HAP-1 (cell line): ENCODE results near the gene MRPL1.
"Not testable (repeated sequence)": the region's sequence is repeated elsewhere in the genome, so short reads cannot be mapped to it uniquely, and the experiment has no call there.

Experiments
- DNase-seq, 2 experiments: peaks; one replicate each; pipeline ENCODE4 v3.0.0-alpha.2; 2016 to 2020; ENCODE audit warnings: low spot score in 2 of 2
- H3K27me3 ChIP-seq: fragments of 250-450 bp; sonication (Bioruptor Pico); 2 replicates; pipeline ENCODE4 v1.5.1; 2020; ENCODE audit warnings: low read depth, mild to moderate bottlenecking, moderate library complexity
- H3K36me3 ChIP-seq: fragments of 250-450 bp; sonication (Bioruptor Pico); replicated peaks from 2 replicates; pipeline ENCODE4 v1.5.1; 2020; ENCODE audit warnings: mild to moderate bottlenecking
- H3K4me1 ChIP-seq: fragments of 250-450 bp; sonication (Bioruptor Pico); 2 replicates; pipeline ENCODE4 v1.5.1; 2020; ENCODE audit warnings: mild to moderate bottlenecking
- H3K4me3 ChIP-seq: fragments of 250-450 bp; sonication (Bioruptor Pico); 2 replicates; pipeline ENCODE4 v1.5.1; 2020; ENCODE audit warnings: mild to moderate bottlenecking, moderate library complexity
- H3K9me3 ChIP-seq: fragments of 250-450 bp; sonication (Bioruptor Pico); 2 replicates; pipeline ENCODE4 v1.5.1; 2020; ENCODE audit warnings: mild to moderate bottlenecking, moderate library complexity
- in situ Hi-C: fragments of 300-500 bp; cut with MboI; formaldehyde crosslinking; loops from 3 replicates; pipeline ENCODE4 v1.14.3; 2020; ENCODE audit warnings: low sequenced_read_pairs, inconsistent platforms, mixed read lengths

Gene MRPL1

DNA sequence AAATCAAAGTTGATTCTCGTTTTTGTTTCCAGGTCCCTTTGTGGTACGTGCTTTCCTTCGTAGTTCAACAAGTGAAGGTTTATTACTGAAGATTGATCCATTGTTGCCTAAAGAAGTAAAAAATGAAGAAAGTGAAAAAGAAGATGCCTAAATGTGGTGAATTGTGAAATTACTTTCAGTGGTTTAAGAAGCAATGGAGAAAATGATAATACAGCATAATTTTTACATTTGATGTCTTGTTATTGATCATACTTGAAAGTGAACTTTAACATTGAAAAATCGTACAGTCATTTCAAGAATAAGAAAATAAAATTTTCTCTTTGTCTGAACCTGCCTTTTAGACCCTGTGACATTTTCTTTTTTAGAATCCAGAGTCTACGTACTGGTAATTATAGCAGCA lies 89.8 kb downstream of the MRPL1 start:
- Histone ChIP-seq H3K36me3 (peaks cover 15% of the 10 kb centered on the region), H3K27me3 (no peaks in the 10 kb centered on the region), H3K4me3 (no peak overlapping the region), H3K4me1 (peaks cover 19% of the 10 kb centered on the region), H3K9me3 (no peaks in the 10 kb centered on the region)
- in situ Hi-C loops = loop anchor here (25.0 kb wide), 2 partner anchors 560 to 910 kb away; no protein-coding TSS in a partner anchor
- DNase-seq = no peak

DNA sequence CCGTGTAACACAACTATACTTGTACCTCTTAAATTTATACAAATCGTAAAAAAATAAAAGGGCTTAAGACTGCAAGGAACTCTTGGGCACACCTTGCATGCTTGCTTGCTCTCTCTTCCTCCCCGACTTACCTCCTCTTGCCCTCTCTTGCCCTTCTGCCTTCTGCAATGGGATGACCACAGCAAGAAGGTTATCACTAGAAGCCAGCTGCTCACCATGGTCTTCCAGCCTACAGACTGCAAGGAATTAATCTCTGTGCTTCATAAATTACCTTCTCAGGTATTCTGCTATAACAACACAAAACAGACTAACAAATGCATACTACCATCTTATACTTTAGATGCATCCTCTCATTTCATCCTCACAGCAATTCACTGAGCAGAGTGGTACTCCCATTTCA lies 92.1 kb downstream of the MRPL1 start:
- Histone ChIP-seq H3K36me3 (peaks cover 15% of the 10 kb centered on the region), H3K4me3 (no peak overlapping the region), H3K9me3 (no peaks in the 10 kb centered on the region), H3K4me1 (peaks cover 19% of the 10 kb centered on the region), H3K27me3 (no peaks in the 10 kb centered on the region)
- no peak for DNase-seq
- in situ Hi-C loops = loop anchor here (25.0 kb wide), 2 partner anchors 558 to 908 kb away; no protein-coding TSS in a partner anchor

DNA sequence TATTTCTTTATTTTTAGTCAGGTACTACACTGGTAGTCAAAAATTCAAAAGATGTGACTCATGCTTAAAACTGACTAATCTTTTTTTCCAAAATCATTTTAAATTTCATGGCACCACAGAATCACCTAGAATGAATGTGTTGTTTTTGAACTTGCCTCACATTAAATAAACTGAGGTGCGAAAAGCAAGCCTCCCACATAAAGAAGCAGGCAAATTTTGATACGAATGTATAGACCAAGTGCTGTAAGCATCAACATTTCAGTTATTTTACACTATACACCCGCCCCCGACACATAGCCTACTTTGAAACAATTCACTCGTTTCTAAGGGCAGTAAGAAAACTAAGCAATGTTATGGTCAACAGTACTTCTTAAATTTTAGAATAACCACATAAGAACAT lies 94.3 kb downstream of the MRPL1 start:
- Histone ChIP-seq H3K4me1 (peaks cover 19% of the 10 kb centered on the region), H3K36me3 (peaks cover 11% of the 10 kb centered on the region), H3K4me3 (no peak overlapping the region), H3K9me3 (no peaks in the 10 kb centered on the region), H3K27me3 (no peaks in the 10 kb centered on the region)
- DNase-seq = no peak
- in situ Hi-C loops = loop anchor here (25.0 kb wide), 2 partner anchors 555 to 905 kb away; no protein-coding TSS in a partner anchor

- Histone ChIP-seq H3K36me3 (peaks cover under 1% of the 10 kb centered on the region; the same call in 1 of the 2 replicates), H3K4me3 (no peak overlapping the region), H3K9me3 (no peaks in the 10 kb centered on the region), H3K4me1 (peaks cover 19% of the 10 kb centered on the region), H3K27me3 (no peaks in the 10 kb centered on the region)
- DNase-seq = no peak
- in situ Hi-C loops = loop anchor here (25.0 kb wide), 2 partner anchors 553 to 903 kb away; no protein-coding TSS in a partner anchor
Measured at GRCh38 chr4:77958897-77959296, 96.3 kb downstream of the MRPL1 start.

DNA sequence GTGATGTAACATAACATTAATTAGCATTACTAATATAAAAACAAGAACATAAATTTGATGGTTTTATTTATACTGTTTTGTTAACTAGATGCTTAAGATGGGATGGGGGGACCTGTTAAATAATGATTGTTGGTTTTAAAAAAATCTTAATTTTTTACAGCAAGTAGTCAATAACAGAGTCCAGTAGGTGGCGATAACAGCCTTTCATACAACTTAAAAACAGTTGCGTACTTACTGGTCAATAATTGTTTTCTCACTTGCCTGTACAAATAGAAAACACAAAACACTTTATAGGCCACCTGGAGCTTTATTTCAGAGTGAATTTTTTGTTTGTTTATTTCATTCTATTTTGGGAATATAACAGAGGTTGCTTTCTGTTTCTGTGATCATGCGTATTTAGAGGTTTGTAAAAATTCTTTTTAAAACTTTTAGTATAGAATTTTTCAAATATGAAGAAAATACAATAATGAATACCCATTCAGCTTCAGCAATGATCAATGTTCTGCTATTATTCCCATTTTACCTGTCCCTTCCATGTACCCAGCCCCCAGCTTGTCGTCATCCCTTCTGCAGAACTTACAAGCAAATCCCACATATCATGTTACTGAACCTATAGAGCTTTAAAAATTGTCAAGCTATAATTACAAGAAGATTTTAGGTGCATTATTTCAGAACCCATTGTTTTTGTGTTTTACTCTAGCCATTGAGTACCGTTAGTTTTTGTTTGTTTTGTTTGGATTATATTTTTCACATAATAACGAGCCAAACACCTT lies 97.1 kb downstream of the MRPL1 start:
- in situ Hi-C loops = loop anchor here (25.0 kb wide), 2 partner anchors 553 to 903 kb away; no protein-coding TSS in a partner anchor
- peak; percentile 46 to 68 for DNase-seq

GRCh38 chr4:77960367-77960766 lies 97.7 kb downstream of the MRPL1 start:
- DNase-seq = no peak
- no peak overlapping the region for H3K4me3 ChIP-seq
- H3K27me3 ChIP-seq = no peaks in the 10 kb centered on the region
- no peaks in the 10 kb centered on the region for H3K9me3 ChIP-seq
- H3K36me3 ChIP-seq = no peaks in the 10 kb centered on the region
- in situ Hi-C loops = loop anchor here (25.0 kb wide), 2 partner anchors 552 to 902 kb away; no protein-coding TSS in a partner anchor
- H3K4me1 ChIP-seq = peaks cover 19% of the 10 kb centered on the region

More for the DNA sequence above, 97.1 kb downstream of the MRPL1 start:
- no peak overlapping the region for H3K4me3 ChIP-seq
- no peaks in the 10 kb centered on the region for H3K27me3 ChIP-seq
- no peaks in the 10 kb centered on the region for H3K36me3 ChIP-seq
- peaks cover 19% of the 10 kb centered on the region for H3K4me1 ChIP-seq
- H3K9me3 ChIP-seq = no peaks in the 10 kb centered on the region

DNA sequence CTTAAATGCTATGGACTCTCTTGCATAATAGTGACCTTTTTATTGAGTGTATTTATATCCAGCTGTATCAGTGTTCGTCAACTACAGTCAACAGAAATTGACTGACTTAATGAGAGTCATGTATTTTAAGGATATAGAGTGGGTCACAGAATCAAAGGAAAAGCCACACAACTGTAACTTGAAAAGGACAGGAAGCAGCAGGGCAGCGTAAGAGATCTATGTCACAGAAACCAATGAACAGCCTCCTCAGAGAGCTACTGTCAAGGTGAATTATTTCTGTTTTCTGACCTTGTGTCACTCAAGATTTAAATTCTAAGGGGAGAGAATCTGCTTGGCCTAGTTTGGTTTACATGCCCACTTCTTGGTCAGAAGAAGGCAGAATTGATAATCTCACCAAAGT lies 100.4 kb downstream of the MRPL1 start:
- Histone ChIP-seq H3K4me3 (no peak overlapping the region), H3K4me1 (no peaks in the 10 kb centered on the region), H3K36me3 (no peaks in the 10 kb centered on the region), H3K27me3 (no peaks in the 10 kb centered on the region), H3K9me3 (no peaks in the 10 kb centered on the region)
- in situ Hi-C loops = loop anchor here (25.0 kb wide), 2 partner anchors 549 to 899 kb away; no protein-coding TSS in a partner anchor
- DNase-seq = no peak

DNA sequence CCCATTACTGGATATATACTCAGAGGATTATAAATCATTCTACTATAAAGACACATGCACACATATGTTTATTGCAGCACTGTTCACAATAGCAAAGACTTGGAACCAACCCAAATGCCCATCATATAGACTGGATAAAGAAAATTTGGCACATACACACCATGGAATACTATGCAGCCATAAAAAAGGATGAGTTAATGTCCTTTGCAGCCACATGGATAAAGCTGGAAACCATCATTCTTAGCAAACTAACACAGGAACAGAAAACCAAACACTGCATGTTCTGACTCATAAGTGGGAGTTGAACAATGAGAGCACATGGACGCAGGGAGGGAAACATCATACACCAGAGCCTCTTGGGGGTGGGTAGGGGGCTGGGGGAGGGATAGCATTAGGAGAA lies 111.0 kb downstream of the MRPL1 start:
- in situ Hi-C loops = loop anchor here (25.0 kb wide), 2 partner anchors 539 to 889 kb away; no protein-coding TSS in a partner anchor

DNA sequence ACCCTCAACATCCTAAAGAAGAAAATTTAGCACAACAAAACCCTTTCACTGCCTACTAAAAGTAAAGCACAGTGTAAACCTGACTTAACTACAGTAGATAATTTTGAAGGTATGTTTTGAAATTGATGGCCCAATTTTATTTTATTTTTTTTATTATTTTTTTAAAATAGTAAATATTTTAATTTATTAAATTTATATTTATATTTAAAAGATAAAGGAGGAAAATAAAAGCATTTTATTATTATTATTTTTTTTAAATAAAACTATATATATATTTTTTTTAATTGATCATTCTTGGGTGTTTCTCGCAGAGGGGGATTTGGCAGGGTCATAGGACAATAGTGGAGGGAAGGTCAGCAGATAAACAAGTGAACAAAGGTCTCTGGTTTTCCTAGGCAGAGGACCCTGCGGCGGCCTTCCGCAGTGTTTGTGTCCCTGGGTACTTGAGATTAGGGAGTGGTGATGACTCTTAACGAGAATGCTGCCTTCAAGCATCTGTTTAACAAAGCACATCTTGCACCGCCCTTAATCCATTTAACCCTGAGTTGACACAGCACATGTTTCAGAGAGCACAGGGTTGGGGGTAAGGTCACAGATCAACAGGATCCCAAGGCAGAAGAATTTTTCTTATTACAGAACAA lies 120.4 kb downstream of the MRPL1 start:
- DNase-seq = peak in 1 of 2 experiments; percentile 15
- H3K9me3 ChIP-seq, H3K4me3 ChIP-seq, H3K27me3 ChIP-seq, H3K4me1 ChIP-seq, in situ Hi-C loops, H3K36me3 ChIP-seq: not testable (repeated sequence)

More for the DNA sequence above, 111.0 kb downstream of the MRPL1 start:
- not testable (repeated sequence) for H3K36me3 ChIP-seq, H3K27me3 ChIP-seq, H3K9me3 ChIP-seq, DNase-seq, H3K4me1 ChIP-seq, H3K4me3 ChIP-seq

- DNase-seq, in situ Hi-C loops, H3K27me3 ChIP-seq, H3K36me3 ChIP-seq, H3K4me3 ChIP-seq, H3K9me3 ChIP-seq, H3K4me1 ChIP-seq: not testable (repeated sequence)
Measured at GRCh38 chr4:77983612-77984311, 121.1 kb downstream of the MRPL1 start.

DNA sequence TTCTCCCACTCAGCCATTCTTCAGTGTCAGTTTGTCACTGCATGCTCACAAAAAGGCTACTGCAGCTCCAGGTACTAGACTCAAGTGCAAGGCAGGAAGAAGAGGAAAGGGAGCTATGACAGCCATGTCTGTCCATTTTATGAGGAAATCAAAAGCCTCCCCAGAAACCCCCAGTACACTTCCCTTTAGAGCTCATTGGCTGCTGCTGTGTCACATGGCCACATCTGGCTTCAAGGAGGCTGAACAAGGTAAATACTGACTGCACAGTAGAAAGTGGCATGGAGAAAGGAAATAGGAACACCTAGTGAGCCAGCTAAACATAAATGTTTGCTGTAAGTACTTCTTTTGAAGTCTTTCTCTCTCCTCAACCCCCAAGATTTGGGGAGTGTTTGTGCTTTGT lies 127.3 kb downstream of the MRPL1 start:
- DNase-seq = no peak
- no peaks in the 10 kb centered on the region for H3K36me3 ChIP-seq
- H3K4me1 ChIP-seq = peaks cover 9% of the 10 kb centered on the region
- H3K27me3 ChIP-seq = peaks cover 16% of the 10 kb centered on the region
- in situ Hi-C loops = no loop called here
- no peaks in the 10 kb centered on the region for H3K9me3 ChIP-seq
- no peak overlapping the region for H3K4me3 ChIP-seq

GRCh38 chr4:77990456-77990855 lies 127.8 kb downstream of the MRPL1 start:
- DNase-seq = no peak
- no peaks in the 10 kb centered on the region for H3K36me3 ChIP-seq
- H3K4me1 ChIP-seq = peaks cover 9% of the 10 kb centered on the region
- in situ Hi-C loops = no loop called here
- H3K9me3 ChIP-seq = no peaks in the 10 kb centered on the region
- H3K27me3 ChIP-seq = peaks cover 16% of the 10 kb centered on the region
- no peak overlapping the region for H3K4me3 ChIP-seq

GRCh38 chr4:77990904-77991358 lies 128.3 kb downstream of the MRPL1 start:
- peaks cover 16% of the 10 kb centered on the region for H3K27me3 ChIP-seq
- in situ Hi-C loops = no loop called here
- H3K4me3 ChIP-seq = no peak overlapping the region
- peaks cover 9% of the 10 kb centered on the region for H3K4me1 ChIP-seq
- no peak for DNase-seq
- H3K9me3 ChIP-seq = no peaks in the 10 kb centered on the region
- H3K36me3 ChIP-seq = no peaks in the 10 kb centered on the region
